ENCODE data around the gene TMEFF2. TPM values are rescaled to one million over a fixed set of nuclear protein-coding genes. Genes with fewer than 3 reads are reported as not detected.

TMEFF2 gene
- total and polyA plus RNA-seq, 10 of the 15 experiments (the other 5 are each of a cell fraction or from before 2014, with no cell fraction given), result not detected

GRCh38 chr2:192140236-192140839 is 54.4 kb downstream of the TMEFF2 start:
- no peaks in the 10 kb centered on the region for H3K4me1 ChIP-seq (ENCODE audit: control insufficient read depth, insufficient read depth, low read length)
- no peaks in the 10 kb centered on the region for H3K27me3 ChIP-seq (replicated peaks in 1 of 2; ENCODE audit: control insufficient read depth in 2 of 2, insufficient read depth in 2 of 2, low read length in 1 of 2)
- H4K20me1 ChIP-seq (ENCODE audit: control insufficient read depth, insufficient read depth), result no peaks in the 10 kb centered on the region
- TF ChIP-seq STAT1 (conservative IDR thresholded peaks at IDR 0.05) (no peak), IKZF2 (IDR thresholded peaks at IDR 0.05) (no peak), MTA3 (IDR thresholded peaks at IDR 0.05; ENCODE audit: borderline replicate concordance, low read length) (no peak), EGR1 (IDR thresholded peaks at IDR 0.05; ENCODE audit: borderline replicate concordance in 1 of 2, low read depth in 2 of 2, low read length in 2 of 2) (no peak), MEF2B (IDR thresholded peaks at IDR 0.05; ENCODE audit: partially characterized antibody, poor library complexity, severe bottlenecking) (no peak), HDAC6 (IDR thresholded peaks at IDR 0.05; ENCODE audit: unreplicated experiment) (no peak), SPI1 (IDR thresholded peaks at IDR 0.05; ENCODE audit: borderline replicate concordance, insufficient read depth, low read depth, low read length) (no peak), TAF1 (IDR thresholded peaks at IDR 0.05; ENCODE audit: borderline replicate concordance, low read depth, low read length) (no peak), CTCF (IDR thresholded peaks at IDR 0.05 in 2 of 3, conservative IDR thresholded peaks at IDR 0.05 in 1 of 3; ENCODE audit: control insufficient read depth in 2 of 3, extremely low read depth in 1 of 3, insufficient read depth in 1 of 3, low read depth in 3 of 3, low read length in 3 of 3) (no peak), USF1 (IDR thresholded peaks at IDR 0.05; ENCODE audit: borderline replicate concordance, extremely low read length, insufficient read depth, low read depth, low read length) (no peak), NFYB (IDR thresholded peaks at IDR 0.05; ENCODE audit: insufficient read depth, low read depth, low read length) (no peak), BCL3 (IDR thresholded peaks at IDR 0.05; ENCODE audit: borderline replicate concordance, insufficient read depth, low read depth, low read length, poor library complexity, severe bottlenecking) (no peak), RAD51 (IDR thresholded peaks at IDR 0.05) (no peak), POU2F2 (IDR thresholded peaks at IDR 0.05; ENCODE audit: borderline replicate concordance, low read depth, low read length) (no peak), KDM1A (IDR thresholded peaks at IDR 0.05; ENCODE audit: borderline replicate concordance) (no peak), CHD2 (IDR thresholded peaks at IDR 0.05; ENCODE audit: borderline replicate concordance, low read depth, low read length) (no peak)
- in situ Hi-C loops (cut with MboI), result no loop called here
- no peaks in the 10 kb centered on the region for H3K79me2 ChIP-seq (ENCODE audit: control insufficient read depth, insufficient read depth, low read length)
- RAD21 ChIA-PET (ENCODE audit: unreplicated experiment), result interaction anchor here (1.0 kb wide), 1 partner anchor 269 kb away, joined by 3 read pairs; no protein-coding TSS in a partner anchor
- H2AFZ ChIP-seq (ENCODE audit: control insufficient read depth, low read depth, low read length), result no peak overlapping the region
- SMC1A ChIA-PET (ENCODE audit: uncharacterized antibody, unreplicated experiment), result interaction anchor here (1.0 to 1.4 kb wide), 3 partner anchors 9 to 18 kb away, joined by 3 to 4 read pairs (median 3); no protein-coding TSS in a partner anchor
- no peak overlapping the region for H3K9ac ChIP-seq (ENCODE audit: control insufficient read depth, insufficient read depth, low read length)
- no peaks in the 10 kb centered on the region for H3K9me3 ChIP-seq (replicated peaks; ENCODE audit: control insufficient read depth, insufficient read depth, low read length)
- CTCF ChIA-PET, result interaction anchor here (0.7 to 1.5 kb wide), 3 partner anchors 9 to 324 kb away, joined by 3 to 5 read pairs (median 3); no protein-coding TSS in a partner anchor
- intact Hi-C loops (cut with micrococcal nuclease; ENCODE audit: unreplicated experiment), result no loop called here
- 38% methylated on average over 7 of the region's 7 CpGs for WGBS (ENCODE audit: insufficient coverage, insufficient replicate concordance, low lambda C conversion rate, missing lambda C conversion rate)
- ATAC-seq, result no peak
- no TSS peak for BruUV-seq (replicated peaks)
- no peak overlapping the region for H3K4me3 ChIP-seq
- FAIRE-seq, result no peak
- no peak overlapping the region for H3K4me2 ChIP-seq (ENCODE audit: control insufficient read depth, insufficient read depth)
- POLR2A ChIA-PET, result no interaction called here
- no peak overlapping the region for H3K27ac ChIP-seq (ENCODE audit: control insufficient read depth, insufficient read depth)
- DNase-seq (ENCODE audit: low read depth, low spot score), result no peak
- no peaks in the 10 kb centered on the region for H3K36me3 ChIP-seq (ENCODE audit: control insufficient read depth in 2 of 2, insufficient read depth in 2 of 2, low read length in 1 of 2)
